ENCODE measurements around the gene C1orf159.

C1orf159 gene

GRCh38 chr1:1124508-1124785 is 8.6 kb upstream of the C1orf159 start:
- no peak for DNase-seq (ENCODE audit: extremely low spot score)
- ChIA-PET POLR2A (interaction anchor here (1.0 kb wide), 1 partner anchor 107 kb away, joined by 3 read pairs; no protein-coding TSS in a partner anchor), CTCF (no interaction called here)
- TF ChIP-seq ELF4 (IDR thresholded peaks at IDR 0.05) (no peak), CTBP1 (IDR thresholded peaks at IDR 0.05; ENCODE audit: borderline replicate concordance) (no peak), FOXA1 (IDR thresholded peaks at IDR 0.05) (no peak), BHLHE40 (IDR thresholded peaks at IDR 0.05; ENCODE audit: borderline replicate concordance) (no peak), HDGF (IDR thresholded peaks at IDR 0.05; ENCODE audit: borderline replicate concordance) (no peak), ARNT (IDR thresholded peaks at IDR 0.05) (no peak), SUZ12 (IDR thresholded peaks at IDR 0.05) (no peak), FOXK2 (IDR thresholded peaks at IDR 0.05) (no peak), ZNF384 (IDR thresholded peaks at IDR 0.05) (no peak), L3MBTL2 (conservative IDR thresholded peaks at IDR 0.05) (no peak), FOXM1 (IDR thresholded peaks at IDR 0.05; ENCODE audit: borderline replicate concordance) (no peak)
- TF ChIP-seq, protein P1, sequence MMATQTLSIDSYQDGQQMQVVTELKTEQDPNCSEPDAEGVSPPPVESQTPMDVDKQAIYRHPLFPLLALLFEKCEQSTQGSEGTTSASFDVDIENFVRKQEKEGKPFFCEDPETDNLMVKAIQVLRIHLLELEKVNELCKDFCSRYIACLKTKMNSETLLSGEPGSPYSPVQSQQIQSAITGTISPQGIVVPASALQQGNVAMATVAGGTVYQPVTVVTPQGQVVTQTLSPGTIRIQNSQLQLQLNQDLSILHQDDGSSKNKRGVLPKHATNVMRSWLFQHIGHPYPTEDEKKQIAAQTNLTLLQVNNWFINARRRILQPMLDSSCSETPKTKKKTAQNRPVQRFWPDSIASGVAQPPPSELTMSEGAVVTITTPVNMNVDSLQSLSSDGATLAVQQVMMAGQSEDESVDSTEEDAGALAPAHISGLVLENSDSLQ (IDR thresholded peaks at IDR 0.05) = no peak

DNA sequence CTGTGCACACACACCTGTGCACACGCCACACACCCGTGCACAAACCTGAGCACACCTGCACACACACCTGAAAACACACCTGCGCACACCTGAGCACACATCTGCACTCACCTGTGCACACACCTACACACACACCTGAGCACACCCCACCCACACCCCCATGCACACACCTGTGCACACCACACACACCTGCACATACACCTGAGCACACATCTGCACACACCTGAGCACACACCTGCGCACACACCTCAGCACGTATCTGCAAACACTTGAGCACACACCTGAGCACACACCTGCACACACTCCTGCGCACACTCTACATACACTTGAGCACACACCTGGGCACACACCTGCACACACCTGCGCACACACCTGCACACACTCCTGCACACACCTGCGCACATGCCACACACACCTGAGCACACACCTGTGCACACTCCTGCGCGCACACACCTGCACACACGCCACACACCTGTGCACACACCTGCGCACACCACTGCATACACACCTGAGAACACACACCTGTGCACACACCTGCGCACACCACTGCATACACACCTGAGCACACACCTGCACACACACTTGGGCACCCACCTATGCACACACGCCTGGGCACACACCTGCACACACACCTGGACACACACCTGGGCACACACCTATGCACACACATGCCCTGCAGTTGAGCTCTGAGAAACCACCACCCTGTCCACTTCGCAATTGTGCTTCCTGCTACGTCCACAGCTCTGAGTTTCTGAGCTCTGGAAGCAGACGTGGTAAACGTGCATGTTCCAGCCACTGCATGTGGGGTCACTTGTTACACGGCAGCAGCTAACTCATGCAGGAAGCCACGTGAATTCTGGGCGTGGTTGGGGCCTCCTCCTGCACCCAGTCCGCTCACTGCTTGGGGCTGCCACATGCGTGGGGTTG is 8.0 kb upstream of the C1orf159 start:
- DNase-seq (ENCODE audit: extremely low spot score) = no peak
- TF ChIP-seq CTBP1 (IDR thresholded peaks at IDR 0.05; ENCODE audit: borderline replicate concordance) = peak; percentile 97
- TF ChIP-seq, protein P1 (IDR thresholded peaks at IDR 0.05) = no peak
- no peak for TF ChIP-seq LEF1 (IDR thresholded peaks at IDR 0.05; ENCODE audit: borderline replicate concordance)
- no peak for TF ChIP-seq TARDBP (IDR thresholded peaks at IDR 0.05)
- no peak for TF ChIP-seq SP1 (IDR thresholded peaks at IDR 0.05)
- TF ChIP-seq L3MBTL2 (conservative IDR thresholded peaks at IDR 0.05) = no peak
- CTCF ChIA-PET = no interaction called here
- POLR2A ChIA-PET = interaction anchor here (1.0 kb wide), 1 partner anchor 107 kb away, joined by 3 read pairs; no protein-coding TSS in a partner anchor

- DNase-seq (ENCODE audit: extremely low spot score) = no peak
- ChIA-PET POLR2A (no interaction called here), CTCF (interaction anchor here (0.8 to 2.0 kb wide), 5 partner anchors 30 to 169 kb away, joined by 3 to 9 read pairs (median 4); no protein-coding TSS in a partner anchor)
- no peak for TF ChIP-seq NFRKB (IDR thresholded peaks at IDR 0.05)
- no peak for TF ChIP-seq FOXA1 (IDR thresholded peaks at IDR 0.05)
- no peak for TF ChIP-seq SUZ12 (IDR thresholded peaks at IDR 0.05)
- TF ChIP-seq, protein P1 (IDR thresholded peaks at IDR 0.05) = no peak
- no peak for TF ChIP-seq SP1 (IDR thresholded peaks at IDR 0.05)
- no peak for TF ChIP-seq FOXM1 (IDR thresholded peaks at IDR 0.05; ENCODE audit: borderline replicate concordance)
- TF ChIP-seq FOXK2 (IDR thresholded peaks at IDR 0.05) = no peak
- no peak for TF ChIP-seq HDGF (IDR thresholded peaks at IDR 0.05; ENCODE audit: borderline replicate concordance)
Measured at GRCh38 chr1:1122981-1123480, 7.1 kb upstream of the C1orf159 start.

DNA sequence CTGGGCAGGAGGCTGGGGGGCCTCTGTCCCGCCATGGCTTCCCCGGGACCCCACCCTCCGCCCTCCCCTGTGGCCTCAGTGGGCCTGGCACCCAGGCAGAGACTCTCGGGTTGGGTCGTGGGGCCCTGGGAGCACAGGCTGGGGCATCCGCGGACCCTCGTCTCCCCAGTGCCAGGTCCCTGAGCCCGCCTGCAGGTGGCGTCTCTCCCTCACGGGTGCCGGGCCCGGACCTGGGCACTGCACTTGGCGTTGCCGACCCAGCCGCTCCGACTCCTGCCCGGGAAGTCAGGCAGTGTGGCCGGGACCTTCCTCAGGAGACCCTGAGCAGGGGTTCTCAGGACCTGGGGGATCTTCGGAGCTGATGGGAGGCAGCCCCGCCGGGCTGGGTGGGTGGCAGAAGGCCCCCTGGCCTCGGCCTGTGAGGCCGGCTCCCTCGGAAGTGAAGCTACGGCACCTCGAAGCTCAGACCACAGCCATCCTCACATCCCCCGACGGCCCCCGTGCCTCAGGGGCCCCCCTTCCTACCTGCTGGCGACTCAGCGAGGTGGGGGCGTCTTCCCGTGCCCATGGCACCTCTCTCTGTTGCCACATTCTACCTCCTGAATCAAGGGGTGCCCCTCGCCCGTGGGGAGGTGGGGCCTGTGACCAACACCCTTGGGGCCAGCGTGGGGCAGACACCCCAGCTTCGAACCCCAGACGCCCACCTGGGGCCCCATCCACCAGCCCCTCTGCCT is 6.4 kb upstream of the C1orf159 start:
- POLR2A ChIA-PET = no interaction called here
- TF ChIP-seq LEF1 (IDR thresholded peaks at IDR 0.05; ENCODE audit: borderline replicate concordance) (no peak), FOXK2 (IDR thresholded peaks at IDR 0.05) (no peak), L3MBTL2 (conservative IDR thresholded peaks at IDR 0.05) (no peak), CTBP1 (IDR thresholded peaks at IDR 0.05; ENCODE audit: borderline replicate concordance) (no peak), TARDBP (IDR thresholded peaks at IDR 0.05) (no peak), FOXA1 (IDR thresholded peaks at IDR 0.05) (no peak), ARNT (IDR thresholded peaks at IDR 0.05) (no peak), SUZ12 (IDR thresholded peaks at IDR 0.05) (no peak), BHLHE40 (IDR thresholded peaks at IDR 0.05; ENCODE audit: borderline replicate concordance) (no peak), NFRKB (IDR thresholded peaks at IDR 0.05) (no peak), FOXM1 (IDR thresholded peaks at IDR 0.05; ENCODE audit: borderline replicate concordance) (no peak), SP1 (IDR thresholded peaks at IDR 0.05) (no peak), ELF4 (IDR thresholded peaks at IDR 0.05) (no peak), HDGF (IDR thresholded peaks at IDR 0.05; ENCODE audit: borderline replicate concordance) (no peak), ZNF384 (IDR thresholded peaks at IDR 0.05) (no peak)
- TF ChIP-seq, protein P1 (IDR thresholded peaks at IDR 0.05) = no peak
- peak; percentile 85 for DNase-seq (ENCODE audit: extremely low spot score)
- CTCF ChIA-PET = interaction anchor here (0.8 to 2.0 kb wide), 5 partner anchors 30 to 169 kb away, joined by 3 to 9 read pairs (median 4); no protein-coding TSS in a partner anchor

DNA sequence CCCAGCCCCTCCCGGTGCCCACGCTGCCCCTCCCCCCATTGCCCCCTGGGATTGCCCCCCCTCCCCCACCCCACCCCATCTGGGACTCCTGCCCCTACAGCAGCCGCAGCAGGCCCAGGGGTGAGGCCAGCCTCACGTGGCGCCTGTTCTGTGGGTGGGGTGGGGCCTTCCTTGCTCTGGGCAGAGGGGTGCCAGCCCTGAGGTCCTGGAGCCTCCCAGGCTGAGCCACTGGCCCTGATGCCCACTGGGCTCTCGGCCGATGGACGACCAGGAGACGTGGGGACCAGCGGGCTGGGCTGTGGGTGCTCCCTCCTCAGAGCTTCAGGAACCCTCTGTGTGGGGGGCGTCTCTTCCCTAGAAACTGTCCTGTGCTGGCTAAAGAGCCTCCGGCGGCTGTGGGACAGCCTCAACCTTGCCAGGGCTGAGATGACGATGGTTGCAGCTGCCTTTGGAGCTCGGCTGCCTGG is 5.8 kb upstream of the C1orf159 start:
- ChIA-PET POLR2A (no interaction called here), CTCF (interaction anchor here (1.0 to 2.0 kb wide), 3 partner anchors 32 to 170 kb away, joined by 4 to 9 read pairs (median 5); no protein-coding TSS in a partner anchor)
- TF ChIP-seq BHLHE40 (IDR thresholded peaks at IDR 0.05; ENCODE audit: borderline replicate concordance) (no peak), ZNF384 (IDR thresholded peaks at IDR 0.05) (no peak), FOXM1 (IDR thresholded peaks at IDR 0.05; ENCODE audit: borderline replicate concordance) (no peak), SP1 (IDR thresholded peaks at IDR 0.05) (no peak), HDGF (IDR thresholded peaks at IDR 0.05; ENCODE audit: borderline replicate concordance) (no peak), ARNT (IDR thresholded peaks at IDR 0.05) (no peak), LEF1 (IDR thresholded peaks at IDR 0.05; ENCODE audit: borderline replicate concordance) (no peak), TARDBP (IDR thresholded peaks at IDR 0.05) (no peak), L3MBTL2 (conservative IDR thresholded peaks at IDR 0.05) (no peak)
- no peak for DNase-seq (ENCODE audit: extremely low spot score)

All from HEK293T (cell line).